ENCODE results near the gene CDC42BPA. TPM values are rescaled to one million over a fixed set of nuclear protein-coding genes. Genes with fewer than 3 reads are reported as not detected.

Gene CDC42BPA
- total and polyA plus RNA-seq, 9 of the 15 experiments (the other 6 are each of a cell fraction or from before 2014, with no cell fraction given) = 8.0 to 77.5 (median 52.1) TPM

GRCh38 chr1:227002531-227003049 lies 315.7 kb downstream of the CDC42BPA start (continued):
- TF ChIP-seq CHD7 (IDR thresholded peaks at IDR 0.05; ENCODE audit: low read depth, low read length) = no peak
- TF ChIP-seq RBM15 (IDR thresholded peaks at IDR 0.05; ENCODE audit: insufficient read depth, low read length) = no peak
- no peak for TF ChIP-seq NR4A1 (CRISPR knock-in tag; IDR thresholded peaks at IDR 0.05)
- TF ChIP-seq NR4A1 (tag; IDR thresholded peaks at IDR 0.05) = no peak
- no peak for TF ChIP-seq ZNF518B (CRISPR knock-in tag; IDR thresholded peaks at IDR 0.05)
- TF ChIP-seq ZNF778 (CRISPR knock-in tag; IDR thresholded peaks at IDR 0.05) = no peak
- no peak for TF ChIP-seq STAG1 (CRISPR knock-in tag; IDR thresholded peaks at IDR 0.05; ENCODE audit: borderline replicate concordance)
